Measurements from ENCODE around the gene NMNAT2.
"Not testable (repeated sequence)": the region's sequence is repeated elsewhere in the genome, so short reads cannot be mapped to it uniquely, and the experiment has no call there.

NMNAT2 gene

DNA sequence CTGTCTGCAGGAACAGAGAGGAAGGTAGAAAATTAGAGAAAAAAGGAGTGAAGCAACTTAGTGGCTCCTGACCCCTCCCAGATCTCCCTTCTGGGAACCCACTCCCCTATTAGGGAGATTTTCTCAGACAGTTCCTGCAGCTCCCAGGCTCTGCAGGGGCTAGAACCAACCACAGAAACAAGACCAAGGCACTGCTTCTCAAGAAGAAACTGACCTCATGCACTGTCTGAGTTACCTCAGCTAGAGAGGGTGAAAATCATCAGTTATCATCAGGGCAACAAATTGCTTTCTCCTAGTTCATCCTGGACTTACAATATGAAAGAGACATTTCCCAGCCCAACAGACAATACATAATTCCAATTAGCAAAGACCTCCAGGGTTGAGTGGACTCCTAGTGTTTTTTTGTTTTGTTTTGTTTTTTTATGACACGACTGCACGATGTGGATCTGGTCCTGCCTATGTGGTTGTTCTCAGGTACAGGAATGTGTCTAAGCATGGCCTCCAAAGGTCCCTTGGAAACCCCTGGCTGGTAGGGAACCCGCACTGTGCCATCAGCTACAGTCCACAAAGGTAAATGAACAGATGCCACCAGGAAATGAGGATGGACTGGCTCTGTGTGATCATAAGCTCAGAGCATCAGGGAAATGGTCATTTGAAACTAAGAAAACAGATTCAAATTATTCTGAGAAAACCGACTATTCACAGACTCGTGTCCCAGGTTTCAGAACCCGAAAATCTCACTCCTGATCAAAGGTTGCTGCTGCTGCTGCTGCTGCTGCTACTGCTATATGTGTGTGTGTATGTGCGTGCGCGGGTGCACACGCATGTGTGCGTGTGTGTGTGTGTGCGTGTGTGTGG lies 166.8 kb downstream of the NMNAT2 start:
- DNase-seq: no peak

DNA sequence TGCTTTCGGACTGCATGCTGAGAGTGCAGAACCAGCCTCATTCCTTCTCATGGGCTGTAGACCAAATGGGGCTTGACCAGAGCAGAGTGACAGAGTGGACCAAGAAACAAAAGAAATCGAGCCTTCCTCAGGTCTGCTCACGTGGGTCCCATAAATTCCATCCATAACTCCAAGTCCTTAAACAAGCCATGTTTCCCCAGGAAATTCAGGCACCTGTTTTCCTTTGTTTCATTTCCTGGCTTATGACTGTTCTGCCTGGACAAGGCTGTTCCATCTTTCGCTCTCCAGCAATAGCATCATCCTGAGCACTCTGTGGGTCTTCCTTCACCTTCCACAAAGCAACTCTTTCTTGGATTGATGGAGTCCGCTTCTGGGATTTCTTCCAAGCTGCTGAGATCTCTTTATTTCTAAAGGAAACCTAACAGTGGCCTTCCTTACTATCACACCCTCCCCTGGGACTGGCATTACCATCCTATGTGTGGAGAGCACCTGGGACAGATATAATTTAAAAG lies 168.2 kb downstream of the NMNAT2 start:
- DNase-seq: no peak

DNA sequence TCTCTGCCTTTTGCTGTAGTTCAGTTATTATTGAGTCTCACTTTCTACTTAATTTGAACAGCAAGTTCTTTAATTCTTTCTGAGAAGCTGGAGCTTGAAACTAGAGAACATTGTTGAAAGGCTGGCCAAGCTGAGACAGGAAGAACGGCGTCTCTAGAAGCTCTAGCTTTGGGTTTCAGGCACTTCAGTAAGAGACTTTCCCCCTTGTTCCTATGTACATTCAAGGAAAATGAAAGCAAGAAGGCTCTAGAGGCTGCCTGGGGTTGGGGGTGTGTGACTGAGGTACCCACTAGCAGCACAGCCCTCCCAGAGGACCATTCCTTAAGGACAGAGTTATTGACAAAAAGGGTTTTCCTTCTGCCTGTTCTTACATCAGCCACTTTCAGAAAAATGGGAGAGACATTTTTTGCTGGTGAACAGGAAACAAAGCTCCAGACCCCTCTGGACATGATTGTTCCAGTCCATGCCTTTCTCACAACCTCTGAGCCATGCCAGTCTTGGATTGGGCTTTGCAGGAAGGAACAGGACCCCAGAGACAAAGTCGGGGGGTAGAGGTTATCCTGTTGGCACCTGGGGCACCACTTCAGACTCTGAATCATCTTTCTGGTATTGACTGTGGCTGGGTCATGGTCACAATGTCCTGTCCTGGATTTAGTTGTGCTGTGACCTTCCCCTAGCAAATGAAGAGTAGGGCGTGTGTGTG lies 169.0 kb downstream of the NMNAT2 start:
- no peak for DNase-seq

DNA sequence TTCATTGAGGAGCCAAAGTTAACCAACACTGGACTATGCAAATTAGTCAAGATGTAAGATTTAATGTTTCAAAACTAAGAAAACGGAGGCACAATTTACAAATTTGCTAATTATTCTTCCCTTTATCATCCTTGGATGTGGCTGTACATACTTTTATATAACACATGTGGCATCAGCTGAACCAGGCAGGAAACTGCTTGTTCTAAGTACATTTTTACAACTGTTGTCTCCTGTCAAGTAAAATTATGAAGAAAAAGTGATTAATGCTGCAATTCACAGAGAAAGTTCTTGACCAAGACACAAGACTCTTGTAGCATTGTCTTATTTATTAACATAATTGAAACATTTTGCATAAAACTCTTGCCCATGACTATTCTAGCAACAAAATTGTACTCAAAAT lies 170.2 kb downstream of the NMNAT2 start:
- no peak for DNase-seq

DNA sequence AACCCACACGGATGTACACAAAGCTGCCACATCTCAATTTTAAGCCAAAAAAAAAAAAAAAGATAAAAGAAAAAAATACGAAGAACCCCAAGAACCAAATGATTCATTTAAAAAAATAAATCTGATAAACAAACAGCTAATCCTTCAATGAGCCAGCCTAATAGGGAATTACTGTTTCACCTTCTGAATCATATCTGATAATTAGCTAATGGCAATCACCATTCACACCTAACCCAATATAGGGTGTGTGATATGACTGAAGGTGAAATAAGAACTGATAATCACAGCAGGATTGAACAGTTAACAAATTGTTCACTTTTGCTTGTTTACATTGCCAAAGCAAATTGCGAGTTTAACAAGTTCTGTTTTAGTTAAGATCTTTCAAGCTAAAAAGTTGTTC lies 170.7 kb downstream of the NMNAT2 start:
- no peak for DNase-seq

DNA sequence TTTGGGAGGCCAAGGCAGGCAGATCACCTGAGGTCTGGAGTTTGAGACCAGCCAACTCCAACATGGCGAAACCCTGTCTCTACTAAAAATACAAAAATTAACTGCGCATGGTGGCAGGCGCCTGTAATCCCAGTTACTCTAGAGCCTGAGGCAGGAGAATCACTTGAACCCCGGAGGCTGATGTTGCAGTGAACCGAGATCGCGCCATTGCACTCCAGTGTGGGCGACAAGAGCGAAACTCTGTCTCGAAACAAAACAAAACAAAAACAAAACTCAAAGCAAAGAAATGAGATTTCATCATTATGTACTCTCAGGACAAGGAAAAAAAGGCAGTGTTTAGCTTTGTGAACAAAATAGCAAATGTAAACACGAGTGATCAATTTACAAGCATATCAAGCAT lies 171.1 kb downstream of the NMNAT2 start:
- DNase-seq: no peak

DNA sequence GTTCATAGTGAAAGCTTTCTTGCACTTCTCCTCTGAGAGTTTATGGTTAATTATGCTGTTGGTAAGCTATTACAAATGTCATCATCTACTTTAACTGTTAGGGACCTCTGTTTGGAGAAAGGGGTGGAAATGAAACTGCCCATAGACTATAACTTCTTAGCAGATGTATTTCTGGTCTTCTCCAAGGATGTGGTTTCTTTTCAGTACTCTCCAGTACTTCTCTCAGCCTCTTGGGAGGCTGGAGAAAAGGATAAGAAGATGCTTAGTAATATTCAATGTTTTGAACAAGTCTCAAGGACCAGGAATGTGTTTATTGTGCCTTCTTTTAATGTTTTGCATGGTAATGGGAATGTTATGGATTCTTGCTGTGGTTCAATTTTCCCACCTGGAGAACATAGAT lies 171.7 kb downstream of the NMNAT2 start:
- DNase-seq: no peak

DNA sequence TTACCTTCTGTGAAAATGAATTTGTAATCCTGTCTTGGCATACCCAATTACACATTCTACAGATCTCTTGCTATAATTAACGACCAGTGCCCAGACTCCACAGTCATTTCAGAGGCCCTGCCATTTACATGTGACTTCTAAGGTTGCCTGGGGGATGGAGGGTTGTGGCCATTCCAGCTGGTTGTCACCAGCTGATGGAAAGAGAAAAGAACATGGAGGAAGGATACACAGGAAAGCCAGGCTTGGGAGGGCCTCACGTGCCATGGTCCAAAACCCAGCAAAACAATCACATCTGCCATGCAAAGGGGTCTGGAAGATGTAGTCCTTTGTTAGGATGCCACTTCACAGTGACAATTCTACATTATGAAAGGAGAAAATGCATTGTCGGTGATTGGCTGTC lies 172.8 kb downstream of the NMNAT2 start:
- DNase-seq: no peak

DNA sequence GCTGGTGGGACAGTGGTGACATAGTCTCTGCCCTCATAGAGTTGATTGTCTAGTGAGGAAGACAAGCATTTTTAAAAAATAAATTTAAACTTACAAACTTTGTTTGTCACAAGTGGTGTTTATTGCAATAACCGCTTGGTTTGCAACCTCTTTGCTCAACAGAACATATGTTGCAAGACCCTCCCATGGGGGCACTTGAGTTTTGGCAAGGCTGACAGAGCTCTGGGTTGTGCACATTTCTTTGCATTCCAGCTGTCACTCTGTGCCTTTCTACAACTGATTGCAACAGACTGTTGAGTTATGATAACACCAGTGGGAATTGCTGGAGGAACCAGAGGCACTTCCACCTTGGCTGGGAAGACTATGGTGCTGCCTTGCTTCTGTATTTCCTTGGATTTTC lies 173.7 kb downstream of the NMNAT2 start:
- no peak for DNase-seq

DNA sequence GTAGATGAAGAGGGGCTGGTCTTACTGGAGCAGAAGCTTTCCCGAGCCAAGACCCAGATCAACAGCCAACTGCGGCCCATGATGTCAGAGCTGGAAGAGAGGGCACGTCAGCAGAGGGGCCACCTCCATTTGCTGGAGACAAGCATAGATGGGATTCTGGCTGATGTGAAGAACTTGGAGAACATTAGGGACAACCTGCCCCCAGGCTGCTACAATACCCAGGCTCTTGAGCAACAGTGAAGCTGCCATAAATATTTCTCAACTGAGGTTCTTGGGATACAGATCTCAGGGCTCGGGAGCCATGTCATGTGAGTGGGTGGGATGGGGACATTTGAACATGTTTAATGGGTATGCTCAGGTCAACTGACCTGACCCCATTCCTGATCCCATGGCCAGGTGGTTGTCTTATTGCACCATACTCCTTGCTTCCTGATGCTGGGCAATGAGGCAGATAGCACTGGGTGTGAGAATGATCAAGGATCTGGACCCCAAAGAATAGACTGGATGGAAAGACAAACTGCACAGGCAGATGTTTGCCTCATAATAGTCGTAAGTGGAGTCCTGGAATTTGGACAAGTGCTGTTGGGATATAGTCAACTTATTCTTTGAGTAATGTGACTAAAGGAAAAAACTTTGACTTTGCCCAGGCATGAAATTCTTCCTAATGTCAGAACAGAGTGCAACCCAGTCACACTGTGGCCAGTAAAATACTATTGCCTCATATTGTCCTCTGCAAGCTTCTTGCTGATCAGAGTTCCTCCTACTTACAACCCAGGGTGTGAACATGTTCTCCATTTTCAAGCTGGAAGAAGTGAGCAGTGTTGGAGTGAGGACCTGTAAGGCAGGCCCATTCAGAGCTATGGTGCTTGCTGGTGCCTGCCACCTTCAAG lies 174.8 kb downstream of the NMNAT2 start:
- no peak for DNase-seq

DNA sequence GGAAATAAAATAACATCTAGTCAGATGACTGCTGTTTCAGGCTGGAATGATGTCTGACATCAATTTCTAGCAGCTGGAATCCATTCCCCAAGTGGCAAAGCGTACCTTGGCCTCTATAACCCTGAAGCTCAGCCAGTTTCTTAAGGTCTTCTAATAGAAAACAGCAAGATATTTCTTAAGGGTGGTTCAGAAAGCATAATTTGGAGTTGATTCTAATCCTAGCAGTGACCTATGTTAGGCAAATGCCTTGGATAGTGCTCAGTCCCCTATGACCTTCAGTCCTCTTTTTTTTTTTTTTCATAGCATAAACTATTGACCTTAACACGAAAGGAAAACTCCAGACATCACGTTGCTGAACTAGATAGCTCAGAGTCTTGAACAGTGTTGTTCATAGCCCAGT lies 175.6 kb downstream of the NMNAT2 start:
- DNase-seq: no peak

DNA sequence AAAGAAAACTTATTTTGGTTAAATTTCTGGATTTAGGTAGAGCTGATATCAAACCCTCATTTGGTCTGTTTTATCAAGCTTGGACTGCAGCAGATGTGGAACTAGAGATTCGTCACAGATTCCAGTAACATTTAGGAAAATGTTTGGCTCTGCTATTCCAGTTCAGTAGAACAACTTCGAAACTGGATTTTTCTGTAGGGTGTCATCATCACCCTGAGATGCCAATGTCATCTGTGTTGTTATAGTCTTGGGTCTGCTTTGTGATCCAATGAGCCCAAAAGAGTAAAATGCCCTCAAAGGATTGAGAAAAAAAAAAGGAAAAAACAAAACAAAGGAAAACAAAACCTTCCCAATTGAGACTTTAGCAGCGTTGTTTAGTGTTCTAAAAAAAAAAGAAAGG lies 176.7 kb downstream of the NMNAT2 start:
- no peak for DNase-seq

DNA sequence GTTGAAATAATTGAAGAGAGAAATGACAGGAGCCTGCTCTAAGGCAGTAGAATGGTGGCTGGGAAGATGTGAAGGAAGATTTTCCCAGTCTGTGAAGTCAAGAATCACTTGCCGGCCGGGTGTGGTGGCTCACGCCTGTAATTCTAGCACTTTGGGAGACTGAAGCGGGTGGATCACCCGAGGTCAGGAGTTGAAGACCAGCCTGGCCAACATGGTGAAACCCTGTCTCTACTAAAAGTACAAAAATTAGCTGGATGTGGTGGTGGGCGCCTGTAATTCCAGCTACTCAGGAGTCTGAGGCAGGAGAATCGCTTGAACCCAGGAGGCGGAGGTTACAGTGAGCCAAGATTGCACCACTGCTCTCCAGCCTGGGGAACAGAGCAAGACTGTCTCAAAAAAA lies 177.3 kb downstream of the NMNAT2 start:
- not testable (repeated sequence) for DNase-seq

DNA sequence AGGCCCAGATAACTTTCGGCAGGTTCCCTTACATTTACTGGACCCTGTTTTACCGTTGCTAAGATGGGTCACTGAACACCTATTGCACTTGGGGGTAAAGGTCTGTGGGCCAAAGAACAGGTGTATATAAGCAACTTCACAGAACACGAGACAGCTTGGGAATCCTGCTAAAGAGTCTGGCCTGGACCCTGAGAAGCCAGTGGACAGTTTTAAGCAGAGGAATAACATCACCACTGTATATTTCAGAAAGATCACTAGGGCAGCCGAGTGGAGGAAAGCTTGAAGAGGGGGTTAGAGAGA lies 177.7 kb downstream of the NMNAT2 start:
- no peak for DNase-seq

DNA sequence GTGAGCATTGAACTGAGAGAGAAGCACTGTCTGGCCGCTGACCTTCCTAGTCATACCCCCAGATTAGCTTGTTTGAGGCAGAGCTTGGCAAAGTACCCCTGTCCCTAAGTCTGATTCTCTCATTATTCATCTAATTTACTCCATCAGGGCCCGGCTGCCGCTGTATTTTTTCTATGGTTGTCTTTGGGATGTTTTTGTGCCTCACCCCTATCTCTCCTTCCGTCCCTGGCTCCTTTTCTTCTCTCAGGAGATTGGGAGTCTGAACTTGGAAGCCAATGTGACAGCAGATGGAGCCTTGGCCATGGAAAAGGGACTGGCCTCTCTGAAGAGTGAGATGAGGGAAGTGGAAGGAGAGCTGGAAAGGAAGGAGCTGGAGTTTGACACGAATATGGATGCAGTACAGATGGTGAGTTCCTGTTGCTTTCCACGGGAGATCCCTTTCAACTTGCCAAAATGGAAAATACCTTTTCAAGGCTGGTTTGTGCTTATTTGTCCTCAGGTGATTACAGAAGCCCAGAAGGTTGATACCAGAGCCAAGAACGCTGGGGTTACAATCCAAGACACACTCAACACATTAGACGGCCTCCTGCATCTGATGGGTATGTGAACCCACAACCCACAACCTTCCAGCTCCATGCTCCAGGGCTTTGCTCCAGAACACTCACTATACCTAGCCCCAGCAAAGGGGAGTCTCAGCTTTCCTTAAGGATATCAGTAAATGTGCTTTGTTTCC lies 178.2 kb downstream of the NMNAT2 start:
- no peak for DNase-seq

DNA sequence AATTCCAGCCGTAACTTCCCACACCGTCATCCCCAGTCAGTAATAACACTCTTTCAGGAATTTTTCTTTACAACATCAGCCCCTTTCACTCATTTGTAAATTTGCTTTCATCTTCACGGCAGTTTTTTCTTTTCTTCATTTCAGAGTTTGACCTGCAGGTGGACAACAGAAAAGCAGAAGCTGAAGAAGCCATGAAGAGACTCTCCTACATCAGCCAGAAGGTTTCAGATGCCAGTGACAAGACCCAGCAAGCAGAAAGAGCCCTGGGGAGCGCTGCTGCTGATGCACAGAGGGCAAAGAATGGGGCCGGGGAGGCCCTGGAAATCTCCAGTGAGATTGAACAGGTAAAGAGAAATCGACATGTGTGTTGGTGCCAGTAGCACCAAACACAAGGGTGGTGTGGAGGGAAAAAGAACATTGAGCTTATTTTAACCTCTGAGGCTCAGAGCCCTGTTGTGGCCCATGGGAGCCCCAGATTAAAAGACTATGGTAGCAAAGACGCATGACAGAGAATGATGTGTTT lies 178.9 kb downstream of the NMNAT2 start:
- DNase-seq: no peak

DNA sequence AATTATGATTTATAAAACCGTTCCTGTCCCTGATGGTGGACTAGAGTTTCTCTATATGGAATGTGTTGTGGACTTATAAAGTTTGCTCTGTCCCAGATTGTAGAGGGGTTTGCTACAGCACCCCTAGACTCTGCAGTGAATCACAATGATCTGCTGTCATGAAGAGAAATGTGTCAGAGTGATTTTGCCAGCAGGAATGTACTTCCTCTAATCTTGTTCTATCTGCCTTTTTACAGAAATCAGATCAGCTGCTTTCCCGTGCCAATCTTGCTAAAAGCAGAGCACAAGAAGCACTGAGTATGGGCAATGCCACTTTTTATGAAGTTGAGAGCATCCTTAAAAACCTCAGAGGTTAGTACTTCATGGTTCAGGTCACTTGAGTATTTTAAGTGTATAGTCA lies 180.1 kb downstream of the NMNAT2 start:
- no peak for DNase-seq

DNA sequence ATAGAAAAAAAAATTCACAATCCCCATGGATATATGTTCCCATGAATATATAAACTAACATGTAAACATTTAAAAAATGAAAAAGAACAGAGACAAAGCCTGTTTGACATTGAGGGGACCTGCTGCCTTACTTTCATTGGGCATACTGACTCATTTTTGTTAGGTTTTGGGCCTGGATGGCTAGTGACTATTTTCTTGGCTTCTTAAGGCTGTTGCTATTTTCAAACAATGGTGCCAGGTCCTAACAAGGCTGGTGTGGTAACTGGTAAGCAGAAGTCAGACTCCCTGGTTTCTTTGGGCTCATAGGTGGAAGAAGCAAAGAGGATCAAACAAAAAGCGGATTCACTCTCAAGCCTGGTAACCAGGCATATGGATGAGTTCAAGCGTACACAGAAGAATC lies 181.1 kb downstream of the NMNAT2 start:
- DNase-seq: no peak

DNA sequence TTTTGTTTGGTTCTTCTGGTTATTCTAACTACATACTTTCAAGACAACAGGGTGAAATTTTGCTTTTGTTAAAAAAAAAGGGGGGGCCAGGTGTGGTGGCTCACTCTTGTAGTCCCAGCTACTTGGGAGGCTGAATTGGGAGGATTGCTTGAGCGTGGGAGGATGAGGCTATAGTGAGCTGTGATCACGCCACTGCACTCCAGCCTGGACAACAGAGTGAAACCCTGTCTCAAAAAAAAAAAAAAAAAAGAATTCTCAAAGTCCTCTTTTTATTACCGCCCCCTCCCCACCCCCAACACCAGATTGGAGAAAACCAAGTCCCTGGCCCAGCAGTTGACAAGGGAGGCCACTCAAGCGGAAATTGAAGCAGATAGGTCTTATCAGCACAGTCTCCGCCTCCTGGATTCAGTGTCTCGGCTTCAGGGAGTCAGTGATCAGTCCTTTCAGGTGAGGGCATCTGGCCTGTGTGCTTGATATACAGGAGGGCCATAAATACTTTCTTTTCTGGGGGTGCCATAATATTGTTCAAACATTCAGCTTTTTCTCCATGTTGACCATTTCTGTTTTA lies 181.9 kb downstream of the NMNAT2 start:
- DNase-seq: no peak

DNA sequence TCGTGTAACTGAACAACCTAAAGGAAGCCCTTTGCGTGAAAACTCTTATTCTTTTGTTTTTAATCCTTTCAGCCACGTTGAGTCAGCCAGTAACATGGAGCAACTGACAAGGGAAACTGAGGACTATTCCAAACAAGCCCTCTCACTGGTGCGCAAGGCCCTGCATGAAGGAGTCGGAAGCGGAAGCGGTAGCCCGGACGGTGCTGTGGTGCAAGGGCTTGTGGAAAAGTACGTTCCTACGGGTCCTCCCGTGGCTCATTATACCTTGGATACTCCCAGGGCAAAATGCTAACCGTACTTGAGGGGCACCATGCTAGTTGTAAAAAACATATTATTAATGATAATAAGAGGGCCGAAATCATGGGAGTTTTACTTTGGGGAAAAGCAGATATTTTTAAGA lies 182.7 kb downstream of the NMNAT2 start:
- no peak for DNase-seq

DNA sequence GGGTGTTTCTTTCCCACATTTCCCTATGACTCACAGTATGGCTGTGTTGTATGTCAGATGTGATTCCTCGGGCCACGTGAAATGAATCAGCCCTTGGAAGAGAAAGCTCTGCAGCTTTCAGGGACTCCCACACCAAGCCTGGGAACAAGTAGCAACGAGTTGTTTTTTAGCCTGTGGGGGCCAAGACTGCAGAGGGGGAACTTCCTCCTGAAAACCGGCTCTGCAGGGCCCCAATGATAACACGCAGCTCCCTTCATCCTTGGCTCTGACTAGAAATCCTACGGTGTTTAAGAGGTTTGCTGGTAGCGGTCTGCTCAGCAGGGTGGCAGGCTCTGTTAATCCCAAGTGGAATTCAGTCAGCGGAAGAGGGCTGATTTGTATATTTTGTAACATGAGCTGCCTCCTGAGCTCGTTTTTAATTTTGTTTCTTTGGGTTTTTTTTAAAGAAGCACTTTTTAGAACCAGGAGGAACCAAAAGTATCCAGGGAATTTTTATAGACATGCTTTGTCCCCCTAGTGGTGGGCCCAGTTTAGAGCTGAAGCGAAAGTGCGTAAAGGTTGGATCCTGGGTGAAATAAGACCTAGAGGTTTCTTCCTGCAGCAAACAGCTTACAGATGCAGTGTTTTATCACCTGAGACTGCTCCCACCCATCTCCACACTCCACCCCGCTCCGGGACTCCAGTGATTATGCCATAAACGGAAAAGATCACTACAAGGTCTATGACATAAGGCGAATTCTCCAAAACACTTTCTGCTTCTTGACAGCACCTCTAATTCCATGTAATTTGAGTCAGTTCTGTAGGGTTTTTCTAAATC lies 183.3 kb downstream of the NMNAT2 start:
- DNase-seq: no peak

Measured in stimulated activated CD4-positive, alpha-beta T cell treated with anti-CD3 and anti-CD28 coated beads, Interleukin-4, amount 100 ng/mL, for 24 hours (primary cell).